Central memory CD8-positive, alpha-beta T cell (primary cell): ENCODE measurements around the gene KANSL1L.

ENCODE experiments used
- ATAC-seq: fragments of 150-1000 bp; cut with Tn5 transposase; replicated peaks from 2 replicates; pipeline ENCODE4 v1.10.0; 2022; ENCODE audit warnings: mild to moderate bottlenecking, moderate FRiP score, moderate number of reproducible peaks; ENCODE audit not compliant: poor library complexity, severe bottlenecking; ENCODE audit errors: extremely low read depth
- DNase-seq, 2 donors: peaks; one replicate each; pipeline ENCODE4 v3.0.0; 2021; ENCODE audit warnings: low spot score in 2 of 2
- H3K27ac Mint-ChIP-seq: one replicate; pipeline ENCODE4 v1.8.0; 2022; ENCODE audit warnings: low read depth, mild to moderate bottlenecking, moderate library complexity, mixed read lengths
- H3K27me3 Mint-ChIP-seq: one replicate; pipeline ENCODE4 v1.8.0; 2022; ENCODE audit warnings: mixed read lengths
- H3K36me3 Mint-ChIP-seq: one replicate; pipeline ENCODE4 v1.8.0; 2022; ENCODE audit warnings: mild to moderate bottlenecking, moderate library complexity, mixed read lengths; ENCODE audit not compliant: insufficient read depth
- H3K4me1 Mint-ChIP-seq: one replicate; pipeline ENCODE4 v1.8.0; 2022; ENCODE audit warnings: mixed read lengths
- H3K4me3 Mint-ChIP-seq: one replicate; pipeline ENCODE4 v1.8.0; 2022; ENCODE audit warnings: mild to moderate bottlenecking, moderate library complexity, mixed read lengths
- H3K9me3 Mint-ChIP-seq: one replicate; pipeline ENCODE4 v1.8.0; 2022; ENCODE audit warnings: mixed read lengths

Gene KANSL1L

DNA sequence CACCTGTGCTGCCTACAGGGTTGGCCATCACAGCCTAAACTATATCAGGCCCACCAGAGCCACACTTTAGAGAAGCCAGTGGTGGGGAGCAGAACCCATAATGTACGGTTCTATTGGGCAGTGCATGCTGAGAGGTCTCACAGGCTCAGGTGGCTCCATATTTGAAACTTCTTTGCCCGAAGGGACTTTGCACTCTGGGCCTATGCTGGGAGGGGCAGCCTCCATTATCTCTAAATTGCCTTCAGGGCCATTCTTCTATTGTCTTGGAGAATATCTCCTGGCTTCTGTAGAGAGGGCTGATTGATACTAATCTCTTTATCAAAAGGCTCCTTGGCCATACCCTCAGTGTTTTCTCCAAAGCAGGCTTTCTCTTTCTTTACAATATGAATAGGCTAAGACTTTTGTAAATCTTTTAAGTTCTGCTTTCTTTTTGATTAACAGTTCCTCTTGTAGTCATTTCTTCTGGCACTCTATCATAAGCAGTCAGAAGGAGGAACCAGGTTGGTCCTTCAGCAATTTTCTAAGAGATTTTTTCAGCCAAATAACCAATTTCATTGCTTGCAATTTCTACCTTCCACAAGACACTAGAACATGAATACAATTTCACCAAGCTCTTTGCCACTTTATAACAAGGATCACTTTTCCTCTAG, 124.2 kb downstream of the KANSL1L start:
- ATAC-seq (no peak), DNase-seq (no peak)
- Mint-ChIP-seq H3K36me3 (peaks cover 1% of the 10 kb centered on the region), H3K27ac (no peak overlapping the region), H3K27me3 (no peaks in the 10 kb centered on the region), H3K9me3 (no peaks in the 10 kb centered on the region), H3K4me3 (no peak overlapping the region), H3K4me1 (no peaks in the 10 kb centered on the region)

DNA sequence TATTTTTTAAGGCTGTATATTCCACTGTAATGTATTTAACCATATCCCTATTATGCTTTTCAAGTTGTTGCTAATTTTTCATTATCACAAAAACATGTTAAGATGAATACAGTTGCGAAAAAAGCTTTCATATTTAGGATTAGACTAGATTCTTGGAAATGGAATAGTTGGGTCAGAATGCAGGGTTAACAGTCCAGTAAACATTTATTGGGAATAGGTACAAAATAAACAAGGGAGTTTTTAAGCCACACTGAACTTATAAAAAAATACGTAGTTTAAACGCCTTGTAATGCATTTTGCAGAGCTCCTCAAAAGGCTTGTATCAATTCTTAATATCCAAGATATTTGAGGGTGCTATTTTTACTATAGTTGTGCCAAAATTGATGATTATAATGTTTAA, 133.1 kb downstream of the KANSL1L start:
- Mint-ChIP-seq H3K36me3 (peaks cover 4% of the 10 kb centered on the region), H3K27ac (no peak overlapping the region), H3K4me3 (no peak overlapping the region), H3K9me3 (no peaks in the 10 kb centered on the region), H3K27me3 (no peaks in the 10 kb centered on the region), H3K4me1 (no peaks in the 10 kb centered on the region)
- no peak for DNase-seq
- no peak for ATAC-seq

DNA sequence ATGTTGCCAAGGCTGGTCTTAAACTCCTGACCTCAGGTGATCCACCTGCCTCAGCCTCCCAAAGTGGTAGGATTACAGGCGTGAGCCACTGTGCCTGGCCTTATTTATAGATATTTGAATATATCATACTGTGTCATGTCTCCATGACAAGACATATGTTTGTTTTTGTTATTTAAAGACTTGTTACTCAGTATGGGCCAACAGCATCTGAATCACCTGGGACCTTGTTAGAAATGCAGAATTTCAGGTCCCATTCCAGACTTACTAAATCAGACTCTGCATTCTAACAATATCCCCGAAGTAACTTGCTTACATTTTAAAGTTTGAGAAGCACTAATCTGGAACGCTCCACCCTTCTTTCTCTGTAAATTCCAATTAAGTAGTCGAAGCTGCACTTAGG, 135.5 kb downstream of the KANSL1L start:
- H3K27ac Mint-ChIP-seq = no peak overlapping the region

DNA sequence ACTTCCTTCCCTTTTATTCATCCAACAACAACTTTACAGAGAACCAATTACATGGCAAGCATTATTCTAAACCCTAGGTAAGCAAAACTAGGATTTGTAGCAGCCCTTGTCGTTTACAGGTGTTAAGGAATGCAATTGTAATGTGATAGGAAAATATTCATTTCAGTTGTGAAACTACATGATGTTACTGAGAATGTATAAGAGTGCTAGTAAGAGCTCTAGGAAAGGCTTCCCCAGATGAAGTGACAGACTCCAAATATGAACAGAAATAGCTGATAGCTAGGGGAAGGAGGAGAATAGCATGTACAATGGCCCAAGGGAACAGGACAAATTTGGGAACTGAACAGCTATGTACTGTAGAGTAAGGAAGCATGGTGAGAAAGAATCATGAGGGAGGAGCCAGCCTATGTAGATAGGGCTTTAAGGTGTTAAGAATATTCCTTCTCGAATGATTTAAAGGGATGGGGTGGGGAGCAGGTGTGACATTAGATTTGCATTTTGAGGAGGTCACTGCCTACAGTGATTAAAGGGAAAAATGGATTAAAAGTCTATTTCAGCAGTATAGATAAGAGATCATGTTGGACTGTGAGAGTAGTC, 137.0 kb downstream of the KANSL1L start:
- no peaks in the 10 kb centered on the region for H3K9me3 Mint-ChIP-seq
- no peaks in the 10 kb centered on the region for H3K4me1 Mint-ChIP-seq
- no peak overlapping the region for H3K27ac Mint-ChIP-seq
- DNase-seq (no peak), ATAC-seq (no peak)
- H3K36me3 Mint-ChIP-seq = peaks cover 4% of the 10 kb centered on the region
- no peaks in the 10 kb centered on the region for H3K27me3 Mint-ChIP-seq
- no peak overlapping the region for H3K4me3 Mint-ChIP-seq

More for the DNA sequence above, 135.5 kb downstream of the KANSL1L start:
- ATAC-seq (no peak), DNase-seq (no peak)
- no peaks in the 10 kb centered on the region for H3K27me3 Mint-ChIP-seq
- H3K4me1 Mint-ChIP-seq = no peaks in the 10 kb centered on the region
- H3K9me3 Mint-ChIP-seq = no peaks in the 10 kb centered on the region
- H3K36me3 Mint-ChIP-seq = peaks cover 4% of the 10 kb centered on the region
- H3K4me3 Mint-ChIP-seq = no peak overlapping the region

DNA sequence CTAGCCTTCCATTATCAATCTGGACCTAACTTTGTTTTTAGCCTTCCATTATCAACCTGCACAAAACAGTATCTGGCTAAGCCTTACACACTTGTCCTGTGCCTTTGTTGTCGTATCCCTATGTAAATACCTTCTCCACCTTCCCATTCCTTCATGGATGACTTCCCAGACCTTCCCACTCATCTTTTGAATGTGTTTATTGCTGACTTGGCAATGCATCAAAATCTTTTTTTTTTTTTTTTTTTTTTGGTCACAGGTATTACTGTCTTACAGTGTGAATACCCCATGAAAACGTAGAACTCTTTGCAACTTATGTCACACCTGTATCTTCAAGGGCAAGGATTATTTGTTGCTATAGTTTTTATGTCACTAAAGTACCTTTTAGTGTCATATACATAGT, 143.0 kb downstream of the KANSL1L start:
- Mint-ChIP-seq H3K4me3 (no peak overlapping the region), H3K27me3 (no peaks in the 10 kb centered on the region), H3K4me1 (no peaks in the 10 kb centered on the region), H3K36me3 (peaks cover 11% of the 10 kb centered on the region), H3K27ac (no peak overlapping the region), H3K9me3 (no peaks in the 10 kb centered on the region)
- ATAC-seq = no peak
- no peak for DNase-seq

DNA sequence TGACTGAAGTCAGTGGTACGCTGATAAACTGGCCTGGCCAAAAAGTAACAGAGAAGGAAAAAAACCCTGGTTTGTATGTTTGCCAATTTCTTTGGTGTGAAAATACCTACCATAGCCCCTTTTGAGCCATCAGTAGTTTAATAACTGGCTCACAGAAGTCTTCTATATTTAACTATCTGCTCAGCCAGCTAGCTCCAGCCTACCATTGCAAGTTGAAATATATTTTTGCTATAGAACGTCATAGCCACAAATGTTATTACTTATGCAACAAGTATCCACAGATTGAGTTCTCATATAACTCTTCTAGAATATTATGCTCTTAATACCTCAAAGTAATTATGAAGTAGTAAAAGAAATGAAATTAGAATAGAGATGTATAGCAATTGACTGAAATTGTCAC, 143.6 kb downstream of the KANSL1L start:
- no peak for ATAC-seq
- H3K9me3 Mint-ChIP-seq = no peaks in the 10 kb centered on the region
- no peak for DNase-seq
- no peaks in the 10 kb centered on the region for H3K27me3 Mint-ChIP-seq
- H3K4me1 Mint-ChIP-seq = no peaks in the 10 kb centered on the region
- no peak overlapping the region for H3K4me3 Mint-ChIP-seq
- peaks cover 14% of the 10 kb centered on the region for H3K36me3 Mint-ChIP-seq
- no peak overlapping the region for H3K27ac Mint-ChIP-seq

DNA sequence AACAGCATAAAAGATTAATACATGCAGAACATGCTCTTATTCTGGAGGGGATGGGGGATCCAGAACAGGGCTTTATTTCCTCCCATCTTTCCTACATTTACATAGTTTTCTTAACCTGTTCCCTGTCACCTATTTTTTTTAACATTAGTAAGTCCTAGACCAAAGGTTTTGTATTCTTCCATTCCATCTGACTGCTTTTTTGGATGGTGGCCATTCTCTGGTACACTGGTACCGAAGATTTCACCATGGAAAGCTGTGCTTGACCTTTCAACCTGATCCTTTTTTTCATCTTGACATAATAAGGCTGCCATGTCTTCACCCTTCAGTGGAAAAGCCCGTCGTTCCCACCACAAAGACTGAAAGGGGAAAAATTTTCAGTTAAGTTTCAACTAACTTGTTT, 148.4 kb downstream of the KANSL1L start:
- no peak overlapping the region for H3K4me3 Mint-ChIP-seq
- DNase-seq = no peak
- H3K9me3 Mint-ChIP-seq = no peaks in the 10 kb centered on the region
- H3K36me3 Mint-ChIP-seq = peaks cover 35% of the 10 kb centered on the region
- ATAC-seq = no peak
- no peaks in the 10 kb centered on the region for H3K27me3 Mint-ChIP-seq
- H3K4me1 Mint-ChIP-seq = peaks cover 14% of the 10 kb centered on the region
- peak overlapping the region; percentile 78 for H3K27ac Mint-ChIP-seq

DNA sequence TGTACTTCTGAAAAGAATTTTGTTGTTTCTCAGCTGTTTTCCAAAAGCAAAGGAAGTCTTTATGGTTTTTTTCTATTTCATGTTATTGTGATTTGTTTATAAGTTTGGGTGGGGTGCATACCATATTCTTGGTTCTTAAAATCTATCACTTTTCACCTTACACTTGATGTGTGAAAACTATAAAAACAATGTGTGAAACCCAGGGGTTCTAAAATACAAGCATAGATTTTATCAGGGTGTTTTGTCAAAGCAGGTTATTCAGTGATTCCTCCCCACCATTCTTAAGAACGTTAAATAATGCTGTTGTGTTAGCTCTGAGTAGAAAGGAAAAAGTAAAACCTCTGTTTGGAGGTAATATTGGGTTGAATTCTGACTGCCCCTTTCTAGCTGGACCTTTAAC, 151.1 kb downstream of the KANSL1L start:
- no peaks in the 10 kb centered on the region for H3K9me3 Mint-ChIP-seq
- H3K27me3 Mint-ChIP-seq = no peaks in the 10 kb centered on the region
- DNase-seq = no peak
- H3K4me3 Mint-ChIP-seq = no peak overlapping the region
- H3K4me1 Mint-ChIP-seq = peaks cover 17% of the 10 kb centered on the region
- H3K36me3 Mint-ChIP-seq = peaks cover 54% of the 10 kb centered on the region
- H3K27ac Mint-ChIP-seq = peak overlapping the region; percentile 59
- ATAC-seq = peak; percentile 64

DNA sequence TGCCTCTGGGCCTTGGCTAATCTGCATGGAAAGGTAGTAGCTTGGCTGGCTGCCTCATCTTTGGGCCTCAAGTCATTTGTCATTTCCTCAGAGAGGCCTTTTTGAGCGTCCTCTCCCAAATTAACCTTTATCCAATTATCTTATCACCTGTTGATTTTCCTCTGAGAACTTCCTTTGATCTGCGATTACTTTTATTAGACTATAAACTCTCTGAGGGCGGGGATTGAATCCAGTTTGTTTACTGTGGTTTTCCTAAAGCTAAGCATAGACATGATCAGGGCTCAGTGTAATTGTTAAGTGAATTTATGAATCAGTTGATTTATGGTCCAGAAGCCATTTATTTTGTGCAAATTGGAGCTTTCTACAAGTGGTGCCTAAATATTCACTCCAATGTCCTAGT, 161.3 kb downstream of the KANSL1L start:
- no peaks in the 10 kb centered on the region for H3K27me3 Mint-ChIP-seq
- H3K4me1 Mint-ChIP-seq = peaks cover 56% of the 10 kb centered on the region
- H3K4me3 Mint-ChIP-seq = no peak overlapping the region
- H3K9me3 Mint-ChIP-seq = no peaks in the 10 kb centered on the region
- ATAC-seq = no peak
- peaks cover 31% of the 10 kb centered on the region for H3K36me3 Mint-ChIP-seq
- no peak for DNase-seq
- no peak overlapping the region for H3K27ac Mint-ChIP-seq

DNA sequence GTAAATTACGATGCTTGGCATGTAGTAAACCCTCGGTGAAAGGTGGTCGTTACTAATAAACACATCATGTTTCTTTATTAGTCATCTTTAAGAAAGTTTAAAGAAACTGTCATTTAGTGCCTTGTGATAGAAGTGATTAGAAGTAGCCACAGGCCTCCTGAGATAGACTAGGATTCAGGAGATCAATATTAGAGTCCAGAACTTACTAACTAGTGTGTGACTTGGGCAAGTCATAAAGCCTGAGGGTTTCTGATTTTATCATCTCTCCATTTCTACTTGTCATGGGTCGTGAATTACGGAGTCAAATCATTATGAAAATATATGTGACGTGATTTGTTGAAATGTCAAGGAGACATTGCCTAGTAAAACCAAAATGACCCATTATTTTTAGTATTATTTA, 162.1 kb downstream of the KANSL1L start:
- DNase-seq (no peak), ATAC-seq (no peak)
- no peak overlapping the region for H3K4me3 Mint-ChIP-seq
- no peak overlapping the region for H3K27ac Mint-ChIP-seq
- no peaks in the 10 kb centered on the region for H3K27me3 Mint-ChIP-seq
- no peaks in the 10 kb centered on the region for H3K9me3 Mint-ChIP-seq
- peaks cover 28% of the 10 kb centered on the region for H3K36me3 Mint-ChIP-seq
- H3K4me1 Mint-ChIP-seq = peaks cover 61% of the 10 kb centered on the region

DNA sequence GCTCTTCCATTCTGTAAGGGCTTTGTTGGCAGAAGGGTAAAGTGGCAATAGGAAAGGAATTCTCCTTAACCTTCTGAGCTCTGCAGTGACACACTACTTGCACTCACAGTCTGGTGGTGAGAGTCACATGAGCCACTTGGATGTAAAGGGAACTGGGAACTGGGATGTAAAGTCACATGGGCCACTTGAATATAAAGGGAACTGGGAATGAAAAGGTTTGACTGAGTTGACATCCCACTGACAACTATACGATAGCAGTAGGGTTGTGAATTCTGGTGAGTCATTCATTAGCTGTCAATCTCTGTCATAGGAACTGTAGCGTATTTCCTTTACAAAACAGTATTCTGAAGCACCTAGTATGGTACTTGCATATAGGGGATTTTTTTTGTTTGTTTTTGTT, 163.3 kb downstream of the KANSL1L start:
- no peaks in the 10 kb centered on the region for H3K9me3 Mint-ChIP-seq
- no peak for DNase-seq
- peak overlapping the region; percentile 44 for H3K27ac Mint-ChIP-seq
- H3K36me3 Mint-ChIP-seq = peaks cover 26% of the 10 kb centered on the region
- H3K4me1 Mint-ChIP-seq = peaks cover 73% of the 10 kb centered on the region
- H3K4me3 Mint-ChIP-seq = no peak overlapping the region
- ATAC-seq = no peak
- H3K27me3 Mint-ChIP-seq = no peaks in the 10 kb centered on the region

DNA sequence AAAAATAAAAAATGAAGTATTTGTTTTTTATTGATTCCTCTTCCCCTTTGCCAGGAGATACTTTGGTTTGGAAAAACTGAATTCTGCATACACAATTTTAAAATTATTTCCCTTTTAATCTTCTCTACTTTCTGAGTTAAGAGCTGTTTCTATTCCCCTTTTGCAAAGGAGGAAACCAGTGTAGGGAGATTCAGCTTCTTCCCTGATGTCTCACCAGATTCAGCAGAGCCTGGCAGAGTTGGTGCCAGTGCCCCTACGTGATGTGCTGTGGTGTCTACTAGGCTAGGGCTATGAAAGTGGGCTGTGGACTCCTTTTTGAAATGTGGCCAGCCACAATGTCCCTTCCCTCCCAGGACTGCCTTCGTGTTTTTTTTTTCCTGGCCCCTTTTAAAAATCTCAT, 166.3 kb downstream of the KANSL1L start:
- peaks cover 66% of the 10 kb centered on the region for H3K4me1 Mint-ChIP-seq
- no peaks in the 10 kb centered on the region for H3K9me3 Mint-ChIP-seq
- no peak for ATAC-seq
- H3K4me3 Mint-ChIP-seq = peak overlapping the region; percentile 46
- H3K36me3 Mint-ChIP-seq = peaks cover 25% of the 10 kb centered on the region
- no peaks in the 10 kb centered on the region for H3K27me3 Mint-ChIP-seq
- H3K27ac Mint-ChIP-seq = no peak overlapping the region
- DNase-seq = no peak

DNA sequence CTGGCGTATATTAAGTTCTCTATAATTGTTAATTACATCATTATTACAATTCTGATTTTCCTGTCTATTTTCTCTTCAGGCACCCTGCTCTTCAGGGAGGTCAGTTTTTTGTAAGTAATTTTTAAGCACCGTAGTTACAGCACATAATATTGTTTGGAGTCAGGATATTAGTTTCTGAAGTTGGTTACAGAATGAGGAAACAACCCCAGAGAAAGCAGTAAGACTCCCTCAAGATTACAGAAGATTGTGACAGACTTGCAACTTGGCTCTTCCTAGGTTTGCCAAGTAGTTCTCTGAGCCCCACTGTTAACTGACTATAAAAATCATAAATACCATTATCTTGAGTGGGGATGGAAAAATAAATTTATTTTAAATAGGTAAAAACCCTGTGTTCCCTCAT, 167.8 kb downstream of the KANSL1L start:
- H3K4me3 Mint-ChIP-seq = peak overlapping the region; percentile 98
- no peak for DNase-seq
- H3K27ac Mint-ChIP-seq = peak overlapping the region; percentile 60
- no peaks in the 10 kb centered on the region for H3K9me3 Mint-ChIP-seq
- ATAC-seq = no peak
- H3K4me1 Mint-ChIP-seq = peaks cover 61% of the 10 kb centered on the region
- peaks cover 18% of the 10 kb centered on the region for H3K36me3 Mint-ChIP-seq
- no peaks in the 10 kb centered on the region for H3K27me3 Mint-ChIP-seq
